Psoas muscle (tissue), 8 donors: ENCODE data around the gene ZFHX3. TPM values are rescaled to one million over a fixed set of nuclear protein-coding genes. Genes with fewer than 3 reads are reported as not detected.

ENCODE experiments used
- ATAC-seq, 4 donors: fragments of 200-7000 bp; cut with Tn5 transposase; one replicate each; pipeline ENCODE4 v1.9.1; 2020; ENCODE audit warnings: moderate library complexity in 3 of 4, mild to moderate bottlenecking in 2 of 4
- DNase-seq, 2 donors: peaks; one replicate each; pipeline ENCODE4 v3.0.0-alpha.2; 2020
- H3K27ac ChIP-seq: fragments of 200-600 bp; one replicate; pipeline ENCODE4 v1.8.0; 2022
- H3K27me3 ChIP-seq, 3 donors: fragments of 200-600 bp in 1 of 3; one replicate each; pipeline versions ENCODE4 v1.6.1 to v1.8.0; 2013 to 2022; ENCODE audit warnings: low read length in 2 of 3, mild to moderate bottlenecking in 2 of 3, moderate library complexity in 1 of 3; ENCODE audit not compliant: insufficient read depth in 3 of 3
- H3K36me3 ChIP-seq, 2 donors: fragments of 200-600 bp in 1 of 2; one replicate each; pipeline versions ENCODE4 v1.6.1 to v1.8.0; 2013 to 2022; ENCODE audit warnings: low read depth in 1 of 2, mild to moderate bottlenecking in 1 of 2, moderate library complexity in 1 of 2; ENCODE audit not compliant: insufficient read depth in 1 of 2
- H3K4me1 ChIP-seq: fragments of 200-600 bp; one replicate; pipeline ENCODE4 v1.8.0; 2022
- H3K4me3 ChIP-seq: fragments of 200-600 bp; one replicate; pipeline ENCODE4 v1.8.0; 2022; ENCODE audit warnings: mild to moderate bottlenecking
- H3K9me3 ChIP-seq: fragments of 200-600 bp; one replicate; pipeline ENCODE4 v1.8.0; 2022
- WGBS, 3 donors: extraction: QIAGEN DNeasy Blood & Tissue Kit; methylation state at CpG; one replicate each; pipeline versions ENCODE4 v1.1.6 to v1.1.7; 2013; 5-methylcytosine and 5-hydroxymethylcytosine counted together
- intact Hi-C, 2 donors: fragments of 100-400 bp; cut with DNase I; formaldehyde crosslinking; loops; one replicate each; pipeline versions ENCODE4 v1.11.0 to v1.14.2; 2022
- polyA plus RNA-seq, 3 donors: library from polyadenylated mRNA; stranded (reverse); fragments of 200-250 nt; gene quantifications; one replicate each; pipeline ENCODE4 v1.2.3, GENCODE V29; 2013
- total RNA-seq, 4 donors: library from RNA; stranded (reverse); fragmentation: NEBNext Ultra II Directional in 2 of 4; extraction: Animal tissue kit (Norgen Biotek cat#: 25700) in 2 of 4; gene quantifications; one replicate each; pipeline versions ENCODE4 v1.2.1 to v1.2.4, GENCODE V29; 2021 to 2023
- TF ChIP-seq, protein P1 (sequence below): fragments of 200-600 bp; IDR thresholded peaks from one replicate; pipeline ENCODE4 v1.8.0; 2022; ENCODE audit warnings: antibody characterized with exemption
- donor health status: healthy with polysubstance abuse.
- donor health status: DM: no; HTN: no; CAD: no; lungs with moderate emphysema.
- donor health status: Bipolar disorder and iron deficiency.
- donor health status: healthy.
- donor health status: DM: yes; HTN: yes; CAD: no.
- donor health status: DM: no; HTN: no; CAD: no.
- donor health status: DM: no; HTN: no; CAD: no.
- donor health status: DM: yes; HTN: yes; CAD: no.

Gene ZFHX3
- total and polyA plus RNA-seq, 7 donors, result 3.3 to 36.9 (median 11.5) TPM

DNA sequence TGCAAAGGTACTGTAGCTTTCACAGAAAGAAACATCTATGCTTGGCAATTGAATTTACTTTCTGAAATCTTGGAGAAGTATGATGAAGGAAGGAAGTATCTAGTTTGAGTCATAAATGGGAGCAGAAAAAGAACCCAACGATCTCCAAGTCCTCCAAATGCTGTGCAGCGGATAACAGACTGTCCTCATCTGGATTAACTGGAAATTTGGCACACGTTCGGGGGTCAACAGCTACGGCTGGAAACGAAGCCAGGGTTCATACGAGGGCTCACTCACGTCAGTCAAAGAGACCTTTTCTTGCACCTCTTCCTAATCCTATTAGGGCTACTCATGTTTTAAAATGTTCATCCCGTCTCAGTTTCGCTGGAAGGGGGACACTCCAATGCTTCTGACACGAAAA lies 152.0 kb downstream of the ZFHX3 start:
- Histone ChIP-seq H3K27me3 (no peaks in the 10 kb centered on the region), H3K27ac (no peak overlapping the region), H3K4me1 (peaks cover 31% of the 10 kb centered on the region), H3K9me3 (no peaks in the 10 kb centered on the region), H3K4me3 (no peak overlapping the region), H3K36me3 (no peaks in the 10 kb centered on the region)
- intact Hi-C loops, result no loop called here
- TF ChIP-seq, protein P1, sequence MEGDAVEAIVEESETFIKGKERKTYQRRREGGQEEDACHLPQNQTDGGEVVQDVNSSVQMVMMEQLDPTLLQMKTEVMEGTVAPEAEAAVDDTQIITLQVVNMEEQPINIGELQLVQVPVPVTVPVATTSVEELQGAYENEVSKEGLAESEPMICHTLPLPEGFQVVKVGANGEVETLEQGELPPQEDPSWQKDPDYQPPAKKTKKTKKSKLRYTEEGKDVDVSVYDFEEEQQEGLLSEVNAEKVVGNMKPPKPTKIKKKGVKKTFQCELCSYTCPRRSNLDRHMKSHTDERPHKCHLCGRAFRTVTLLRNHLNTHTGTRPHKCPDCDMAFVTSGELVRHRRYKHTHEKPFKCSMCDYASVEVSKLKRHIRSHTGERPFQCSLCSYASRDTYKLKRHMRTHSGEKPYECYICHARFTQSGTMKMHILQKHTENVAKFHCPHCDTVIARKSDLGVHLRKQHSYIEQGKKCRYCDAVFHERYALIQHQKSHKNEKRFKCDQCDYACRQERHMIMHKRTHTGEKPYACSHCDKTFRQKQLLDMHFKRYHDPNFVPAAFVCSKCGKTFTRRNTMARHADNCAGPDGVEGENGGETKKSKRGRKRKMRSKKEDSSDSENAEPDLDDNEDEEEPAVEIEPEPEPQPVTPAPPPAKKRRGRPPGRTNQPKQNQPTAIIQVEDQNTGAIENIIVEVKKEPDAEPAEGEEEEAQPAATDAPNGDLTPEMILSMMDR, result no peak
- 20 to 47% (median 26%) methylated on average over 11 of the region's 11 CpGs for WGBS, 3 donors
- no peak for DNase-seq
- ATAC-seq, result peak in 2 of 4 donors; percentile 9 to 18

DNA sequence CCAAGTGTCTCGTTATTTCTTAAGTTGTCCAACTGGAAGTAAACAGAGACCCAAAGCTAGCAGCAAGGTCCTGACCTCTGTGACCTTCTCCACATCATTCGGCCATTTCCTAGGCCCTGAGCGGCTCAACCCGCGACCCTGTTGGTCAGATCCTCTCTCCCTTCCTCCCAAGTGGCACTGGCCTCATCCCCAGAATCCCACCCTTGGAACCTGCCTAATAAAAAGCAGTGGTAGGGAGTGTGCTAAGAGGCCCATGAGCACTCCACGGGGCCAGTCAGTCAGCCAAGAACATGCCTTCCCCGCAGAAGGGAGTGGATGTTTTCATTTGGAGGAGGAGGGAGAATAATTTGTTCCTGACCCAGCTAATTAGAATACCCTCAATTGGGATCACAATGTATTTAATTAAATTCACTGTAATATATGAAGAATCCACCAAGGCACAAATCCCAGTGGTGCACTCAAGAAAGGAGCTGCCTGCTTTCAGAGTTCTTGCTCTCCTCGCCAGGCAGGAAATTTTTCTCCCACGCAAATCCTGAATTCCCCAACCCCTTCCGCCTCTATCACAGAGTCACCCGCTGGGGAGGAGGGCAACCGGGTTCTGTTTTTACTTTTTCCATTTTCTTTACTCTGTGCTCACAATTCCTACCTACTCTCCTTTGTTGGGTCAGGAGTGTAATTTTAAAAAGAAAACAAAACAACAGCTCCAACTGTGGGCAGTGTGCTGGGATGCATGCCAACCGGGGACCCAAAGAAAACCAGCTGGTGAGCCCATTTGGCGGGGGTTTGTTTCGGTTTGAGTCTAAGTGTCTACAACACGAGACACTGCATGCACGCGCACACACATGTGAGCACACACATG lies 153.4 kb downstream of the ZFHX3 start:
- H3K27me3 ChIP-seq, result no peaks in the 10 kb centered on the region
- H3K4me1 ChIP-seq, result peaks cover 36% of the 10 kb centered on the region
- DNase-seq, result no peak
- peaks cover 0 to 4% of the 10 kb centered on the region in 2 donors for H3K36me3 ChIP-seq
- intact Hi-C loops, result loop anchor here in 1 of 2 donors (5.0 kb wide), 1 partner anchor 43 kb away; no protein-coding TSS in a partner anchor
- H3K9me3 ChIP-seq, result no peaks in the 10 kb centered on the region
- no peak overlapping the region for H3K4me3 ChIP-seq
- H3K27ac ChIP-seq, result no peak overlapping the region
- TF ChIP-seq, protein P1, result no peak
- WGBS, 3 donors, result 60 to 68% (median 66%) methylated on average over 18 of the region's 18 CpGs
- ATAC-seq, result no peak

DNA sequence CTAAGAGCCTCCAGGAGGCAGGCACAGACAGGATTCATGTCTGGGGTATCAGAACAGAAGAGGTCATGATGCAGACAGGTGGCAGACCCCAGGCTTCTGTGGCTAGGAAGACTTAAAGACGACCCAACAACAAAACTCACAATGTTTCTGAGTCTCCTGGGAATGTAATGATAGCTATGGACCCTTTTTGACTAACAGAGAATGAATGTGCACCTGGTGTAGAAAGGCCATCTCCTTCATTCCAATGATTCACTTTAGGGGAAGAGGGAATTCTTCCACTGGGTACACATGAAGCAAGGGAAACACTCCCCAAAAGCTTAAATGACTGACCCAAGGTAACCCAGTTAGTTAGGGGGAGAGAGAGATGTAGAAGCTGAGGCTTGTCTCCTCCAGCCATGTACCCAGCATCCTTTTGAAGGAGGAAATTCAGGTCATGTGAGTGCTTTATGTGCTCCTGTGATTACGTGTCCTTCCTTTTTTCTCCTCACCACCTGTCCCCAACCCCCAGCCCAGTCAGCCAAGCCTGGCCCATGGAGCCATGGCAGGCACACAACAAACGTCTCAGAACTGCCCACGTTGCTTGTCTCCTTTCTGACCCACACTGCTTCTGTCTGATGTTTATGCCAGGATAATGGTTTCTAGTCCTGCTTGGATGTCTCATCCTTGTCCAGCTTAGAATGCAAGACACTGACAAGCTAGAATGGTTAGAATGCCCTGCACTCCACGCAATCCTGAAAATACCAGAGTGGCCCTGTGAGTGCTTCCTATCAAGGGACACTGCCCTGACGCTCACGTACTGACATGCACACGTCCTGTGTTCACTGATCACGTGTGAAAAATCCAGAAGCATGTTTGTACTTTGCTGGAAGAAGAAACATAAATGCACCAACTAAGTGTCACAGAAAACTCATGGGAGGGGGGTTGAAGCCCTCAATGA lies 156.4 kb downstream of the ZFHX3 start:
- H3K27me3 ChIP-seq, result no peaks in the 10 kb centered on the region
- DNase-seq, result peak in 1 of 2 donors; percentile 75
- peaks cover 6 to 34% of the 10 kb centered on the region in 2 donors for H3K36me3 ChIP-seq
- peaks cover 35% of the 10 kb centered on the region for H3K4me1 ChIP-seq
- no peak overlapping the region for H3K4me3 ChIP-seq
- H3K27ac ChIP-seq, result peak overlapping the region; percentile 70
- peak; percentile 84 to 89 (median 86) for ATAC-seq
- 34 to 58% (median 34%) methylated on average over 9 of the region's 9 CpGs for WGBS, 3 donors
- no peaks in the 10 kb centered on the region for H3K9me3 ChIP-seq
- intact Hi-C loops, result loop anchor here in 1 of 2 donors (5.0 kb wide), 1 partner anchor 46 kb away; no protein-coding TSS in a partner anchor
- TF ChIP-seq, protein P1, result no peak

DNA sequence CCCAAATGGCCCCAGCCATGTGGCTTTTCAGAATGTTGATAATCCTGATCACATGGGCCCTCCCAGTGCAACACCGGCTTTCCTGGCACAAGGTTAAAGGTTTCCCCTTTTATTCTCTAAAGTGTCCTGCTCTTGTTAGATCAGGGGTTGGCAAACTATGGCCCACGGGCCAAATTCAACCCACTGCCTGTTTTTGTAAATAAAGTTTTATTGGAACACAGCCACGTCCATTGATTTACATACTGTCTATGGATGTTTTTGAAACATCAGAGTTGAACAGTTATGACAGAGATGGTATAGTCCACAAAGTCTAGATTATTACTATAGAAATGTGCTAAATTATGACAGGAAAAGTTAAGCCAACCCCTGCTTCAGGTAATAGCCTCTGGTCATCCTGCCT lies 157.3 kb downstream of the ZFHX3 start:
- TF ChIP-seq, protein P1, result no peak
- ATAC-seq (no peak), DNase-seq (no peak)
- intact Hi-C loops, result loop anchor here in 1 of 2 donors (5.0 kb wide), 1 partner anchor 47 kb away; no protein-coding TSS in a partner anchor
- peaks cover 7 to 43% of the 10 kb centered on the region in 2 donors for H3K36me3 ChIP-seq
- peaks cover 32% of the 10 kb centered on the region for H3K4me1 ChIP-seq
- H3K27ac ChIP-seq, result peak overlapping the region; percentile 70
- 72 to 81% (median 76%) methylated on average over 3 of the region's 3 CpGs for WGBS, 3 donors
- no peaks in the 10 kb centered on the region for H3K27me3 ChIP-seq
- no peak overlapping the region for H3K4me3 ChIP-seq
- no peaks in the 10 kb centered on the region for H3K9me3 ChIP-seq
